RWPE1 (cell line): ENCODE measurements around the gene SEMA6D.

Experiments
- CTCF ChIA-PET: fragments of 350-600 bp; sonication (Branson Sonifier 250); formaldehyde crosslinking; extraction: SDS; loops from one replicate; lab custom pipeline; 2021; lab: Yijun Ruan, JAX
- POLR2A ChIA-PET: fragments of 400-600 bp; formaldehyde crosslinking; extraction: SDS; loops from one replicate; lab custom pipeline; 2020; ENCODE audit warnings: antibody characterized with exemption; ENCODE audit not compliant: low non-redundant PET; lab: Yijun Ruan, JAX
- DNase-seq: peaks from one replicate; pipeline ENCODE4 v3.0.0; 2012; ENCODE audit warnings: low spot score
- H3K27ac ChIP-seq: fragments of 450-650 bp; 2 replicates; pipeline ENCODE4 v1.5.1; 2017
- TF ChIP-seq, protein P1 (sequence below): fragments of 450-650 bp; conservative IDR thresholded peaks from 2 replicates; pipeline ENCODE4 v1.5.1; 2017; ENCODE audit warnings: low read depth, mild to moderate bottlenecking

Gene SEMA6D

DNA sequence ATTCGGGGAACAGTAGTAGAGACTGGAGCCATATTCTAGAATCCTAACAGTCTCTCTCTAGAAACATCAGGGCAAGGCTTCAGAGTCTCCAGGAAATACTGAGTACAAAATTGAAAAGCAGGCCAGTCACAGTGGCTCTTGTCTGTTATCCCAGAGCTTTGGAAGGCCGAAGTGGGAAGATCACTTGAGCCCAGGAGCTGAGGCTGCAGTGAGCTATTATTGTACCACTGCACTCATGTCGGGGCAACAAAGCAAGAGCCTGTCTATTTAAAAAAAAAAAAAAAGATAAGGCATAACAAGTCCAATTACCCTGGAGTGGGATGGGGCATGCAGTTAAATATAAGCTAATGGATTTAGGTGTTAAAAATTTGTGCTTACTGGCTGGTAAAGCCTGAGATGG lies 79.0 kb downstream of the SEMA6D start:
- H3K27ac ChIP-seq = no peak overlapping the region
- CTCF ChIA-PET = interaction anchor here (0.5 kb wide), 1 partner anchor 10 kb away, joined by 3 read pairs; no protein-coding TSS in a partner anchor
- DNase-seq = no peak
- POLR2A ChIA-PET = no interaction called here
- TF ChIP-seq, protein P1, sequence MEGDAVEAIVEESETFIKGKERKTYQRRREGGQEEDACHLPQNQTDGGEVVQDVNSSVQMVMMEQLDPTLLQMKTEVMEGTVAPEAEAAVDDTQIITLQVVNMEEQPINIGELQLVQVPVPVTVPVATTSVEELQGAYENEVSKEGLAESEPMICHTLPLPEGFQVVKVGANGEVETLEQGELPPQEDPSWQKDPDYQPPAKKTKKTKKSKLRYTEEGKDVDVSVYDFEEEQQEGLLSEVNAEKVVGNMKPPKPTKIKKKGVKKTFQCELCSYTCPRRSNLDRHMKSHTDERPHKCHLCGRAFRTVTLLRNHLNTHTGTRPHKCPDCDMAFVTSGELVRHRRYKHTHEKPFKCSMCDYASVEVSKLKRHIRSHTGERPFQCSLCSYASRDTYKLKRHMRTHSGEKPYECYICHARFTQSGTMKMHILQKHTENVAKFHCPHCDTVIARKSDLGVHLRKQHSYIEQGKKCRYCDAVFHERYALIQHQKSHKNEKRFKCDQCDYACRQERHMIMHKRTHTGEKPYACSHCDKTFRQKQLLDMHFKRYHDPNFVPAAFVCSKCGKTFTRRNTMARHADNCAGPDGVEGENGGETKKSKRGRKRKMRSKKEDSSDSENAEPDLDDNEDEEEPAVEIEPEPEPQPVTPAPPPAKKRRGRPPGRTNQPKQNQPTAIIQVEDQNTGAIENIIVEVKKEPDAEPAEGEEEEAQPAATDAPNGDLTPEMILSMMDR = no peak

DNA sequence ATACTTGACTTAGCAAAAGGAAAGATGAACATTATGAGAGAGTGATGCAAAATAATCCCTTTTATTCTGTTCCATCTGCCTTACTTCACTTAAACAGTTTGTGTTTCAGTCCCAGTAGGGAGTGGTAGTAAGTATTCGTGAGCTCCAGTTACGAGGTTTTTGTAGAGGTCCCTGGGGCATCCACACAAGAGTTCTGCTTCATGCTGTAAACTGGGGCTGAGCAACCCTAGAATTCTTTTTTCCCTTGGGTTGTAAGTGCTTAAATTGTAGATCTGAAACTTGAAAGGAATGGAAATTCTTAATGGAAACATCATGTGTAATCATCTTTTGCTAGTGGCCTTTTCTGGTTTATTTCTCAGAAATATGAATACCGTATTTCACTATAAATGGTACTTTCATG lies 79.5 kb downstream of the SEMA6D start:
- CTCF ChIA-PET = interaction anchor here (0.5 kb wide), 1 partner anchor 10 kb away, joined by 3 read pairs; no protein-coding TSS in a partner anchor
- DNase-seq = no peak
- TF ChIP-seq, protein P1 = no peak
- H3K27ac ChIP-seq = no peak overlapping the region
- POLR2A ChIA-PET = no interaction called here

DNA sequence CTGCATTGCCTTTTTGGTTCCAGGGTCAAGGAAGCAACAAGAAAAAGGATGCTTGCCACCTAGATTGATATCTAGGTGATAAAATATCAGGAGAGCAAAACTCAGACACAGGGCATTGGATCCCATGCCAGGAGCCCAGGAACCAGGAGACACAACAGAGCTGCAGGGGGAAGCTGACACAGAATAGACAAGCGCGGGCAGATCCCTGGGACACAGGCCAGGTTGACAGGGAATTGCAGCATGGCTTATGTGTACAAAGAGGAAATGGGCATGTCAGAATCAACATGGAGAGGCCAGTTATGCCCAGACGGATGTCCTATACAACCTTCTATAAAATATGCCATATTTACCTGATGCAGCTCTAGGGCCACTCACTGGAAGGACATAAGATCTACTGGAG lies 84.2 kb downstream of the SEMA6D start:
- peak overlapping the region; percentile 77 for H3K27ac ChIP-seq
- ChIA-PET CTCF (interaction anchor here (0.6 to 0.9 kb wide), 2 partner anchors 83 to 138 kb away, joined by 3 read pairs; no protein-coding TSS in a partner anchor), POLR2A (no interaction called here)
- TF ChIP-seq, protein P1 = no peak
- peak; percentile 70 for DNase-seq

DNA sequence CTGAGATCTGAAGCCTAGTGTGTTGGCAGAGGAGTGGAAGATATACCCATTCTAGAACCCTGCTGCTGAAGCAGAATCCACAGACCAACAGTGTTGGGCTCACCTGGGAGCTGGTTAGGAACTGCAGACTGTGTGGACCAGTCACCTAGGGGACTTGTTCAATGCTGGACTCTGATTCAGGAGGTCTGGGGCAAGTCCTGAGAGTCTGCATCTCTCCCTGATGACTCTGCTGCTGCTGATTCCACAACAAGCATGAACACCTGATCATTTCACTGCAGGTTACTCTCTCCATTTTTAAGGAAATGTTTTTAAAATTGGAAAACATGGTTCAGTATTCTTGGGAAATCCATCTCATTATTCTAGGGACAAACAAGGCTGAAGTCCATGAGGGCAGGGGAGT lies 84.9 kb downstream of the SEMA6D start:
- TF ChIP-seq, protein P1 = no peak
- peak overlapping the region; percentile 77 for H3K27ac ChIP-seq
- POLR2A ChIA-PET = no interaction called here
- CTCF ChIA-PET = interaction anchor here (0.9 kb wide), 1 partner anchor 84 kb away, joined by 3 read pairs; no protein-coding TSS in a partner anchor
- no peak for DNase-seq

DNA sequence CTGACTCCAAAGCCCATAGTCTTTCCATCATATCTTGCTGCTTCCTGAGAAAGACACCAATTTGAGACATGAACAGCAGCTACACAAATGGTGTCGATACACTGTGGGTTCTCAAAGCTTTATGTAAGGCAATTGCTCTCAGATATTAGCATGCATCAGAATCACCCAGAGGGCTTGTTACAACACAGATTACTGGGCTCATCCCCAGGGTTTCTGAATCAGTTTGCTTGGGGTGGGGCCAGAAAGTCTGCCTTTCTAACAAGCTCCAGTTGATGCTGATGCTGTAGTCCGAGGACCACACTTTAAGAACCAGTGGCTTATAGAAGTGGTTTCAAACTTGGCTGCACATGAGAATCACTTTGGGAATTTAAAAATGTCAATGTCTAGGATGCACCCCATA lies 86.5 kb downstream of the SEMA6D start:
- TF ChIP-seq, protein P1 = no peak
- POLR2A ChIA-PET = no interaction called here

DNA sequence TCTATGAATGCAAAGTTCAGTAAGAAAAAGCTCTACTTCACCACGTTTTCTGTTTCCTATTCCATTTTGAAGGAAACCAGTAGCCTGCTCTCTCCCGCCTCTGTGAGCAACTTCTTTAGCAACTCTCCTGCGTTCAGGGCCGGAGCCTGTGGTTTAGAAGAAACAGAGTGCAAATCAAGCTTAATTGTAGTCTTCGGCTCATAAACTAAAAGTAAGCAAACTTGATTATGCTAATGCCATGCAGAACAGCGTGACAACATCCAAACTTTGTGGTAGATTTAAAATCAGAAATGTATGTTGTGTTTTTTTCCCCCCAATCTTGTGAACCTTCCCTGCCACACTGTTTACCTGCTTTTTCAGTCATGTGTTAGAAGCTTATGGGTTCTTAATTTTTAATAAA lies 87.4 kb downstream of the SEMA6D start:
- POLR2A ChIA-PET = no interaction called here
- CTCF ChIA-PET = interaction anchor here (0.5 kb wide), 1 partner anchor 22 kb away, joined by 3 read pairs; no protein-coding TSS in a partner anchor
- DNase-seq = no peak
- TF ChIP-seq, protein P1 = no peak
- no peak overlapping the region for H3K27ac ChIP-seq

More for the DNA sequence above, 86.5 kb downstream of the SEMA6D start:
- CTCF ChIA-PET = interaction anchor here (0.9 kb wide), 1 partner anchor 86 kb away, joined by 4 read pairs; the partner anchor contains the start of gene SEMA6D
- DNase-seq = peak; percentile 15
- H3K27ac ChIP-seq = no peak overlapping the region
